ENCODE measurements around the gene ACTL6A. TPM values are rescaled to one million over a fixed set of nuclear protein-coding genes. Genes with fewer than 3 reads are reported as not detected.

ACTL6A gene
- total RNA-seq, 1 donor from 2014 or later = 103 TPM

DNA sequence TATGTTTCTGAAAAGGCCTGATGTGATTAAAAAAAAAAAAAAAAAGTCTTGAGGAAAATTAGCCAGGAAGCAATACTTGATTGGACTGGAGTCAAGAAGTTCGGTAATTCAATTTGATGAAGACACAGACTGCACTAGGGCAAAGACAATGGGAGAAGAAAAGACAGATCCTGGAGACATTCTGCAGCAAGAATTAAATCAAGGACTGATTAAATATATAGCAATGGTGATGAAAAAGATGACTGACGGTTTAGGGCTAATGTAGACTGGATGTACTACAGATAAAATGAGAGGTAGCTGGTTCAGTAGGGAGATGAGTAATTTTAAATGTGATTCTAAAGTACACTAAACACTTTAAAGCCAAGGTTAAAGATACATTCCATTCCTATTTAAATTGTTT, 27.9 kb downstream of the ACTL6A start:
- Mint-ChIP-seq H3K27me3 (ENCODE audit: low read depth) (no peaks in the 10 kb centered on the region), H3K4me3 (no peak overlapping the region), H3K36me3 (ENCODE audit: low read depth) (peaks cover 4% of the 10 kb centered on the region), H3K9me3 (no peaks in the 10 kb centered on the region), H3K27ac (ENCODE audit: unreplicated experiment) (no peak overlapping the region), H3K4me1 (no peaks in the 10 kb centered on the region)
- DNase-seq (ENCODE audit: low read depth, low spot score) = no peak
- TF ChIP-seq CTCF (conservative IDR thresholded peaks at IDR 0.05) = no peak

DNA sequence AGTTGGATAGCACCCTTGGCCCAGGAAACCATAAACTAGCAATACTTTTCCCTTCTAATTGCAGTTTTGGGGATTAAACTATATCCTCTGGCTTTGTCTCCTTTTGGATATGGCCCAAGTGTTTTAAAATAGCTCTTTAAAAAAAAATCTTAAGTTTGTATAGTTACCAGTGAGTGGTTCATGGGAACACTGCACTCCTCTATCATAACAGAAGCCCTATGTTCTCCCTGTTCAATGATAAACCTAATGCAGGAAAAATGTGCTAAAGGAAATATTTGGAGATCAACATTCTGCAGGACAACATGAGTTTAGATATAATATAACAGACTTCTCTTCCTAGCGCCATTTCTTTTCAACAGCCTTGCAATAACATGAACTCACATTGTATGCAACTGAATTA, 28.6 kb downstream of the ACTL6A start:
- Mint-ChIP-seq H3K4me1 (no peaks in the 10 kb centered on the region), H3K4me3 (no peak overlapping the region), H3K36me3 (ENCODE audit: low read depth) (peaks cover 4% of the 10 kb centered on the region), H3K9me3 (no peaks in the 10 kb centered on the region), H3K27me3 (ENCODE audit: low read depth) (no peaks in the 10 kb centered on the region), H3K27ac (ENCODE audit: unreplicated experiment) (no peak overlapping the region)
- DNase-seq (ENCODE audit: low read depth, low spot score) = no peak
- TF ChIP-seq CTCF (conservative IDR thresholded peaks at IDR 0.05) = no peak

- DNase-seq (ENCODE audit: low read depth, low spot score) = no peak
- Mint-ChIP-seq H3K36me3 (ENCODE audit: low read depth) (no peaks in the 10 kb centered on the region), H3K4me3 (peak overlapping the region; percentile 51), H3K27me3 (ENCODE audit: low read depth) (no peaks in the 10 kb centered on the region), H3K4me1 (peaks cover 4% of the 10 kb centered on the region), H3K9me3 (no peaks in the 10 kb centered on the region), H3K27ac (ENCODE audit: unreplicated experiment) (no peak overlapping the region)
- TF ChIP-seq CTCF (conservative IDR thresholded peaks at IDR 0.05) = no peak
Measured at GRCh38 chr3:179599531-179599930, 36.8 kb downstream of the ACTL6A start.

- peaks cover 18% of the 10 kb centered on the region for H3K4me1 Mint-ChIP-seq
- H3K9me3 Mint-ChIP-seq = no peaks in the 10 kb centered on the region
- no peak for DNase-seq (ENCODE audit: low read depth, low spot score)
- no peaks in the 10 kb centered on the region for H3K36me3 Mint-ChIP-seq (ENCODE audit: low read depth)
- no peak for TF ChIP-seq CTCF (conservative IDR thresholded peaks at IDR 0.05)
- H3K27ac Mint-ChIP-seq (ENCODE audit: unreplicated experiment) = no peak overlapping the region
- H3K27me3 Mint-ChIP-seq (ENCODE audit: low read depth) = no peaks in the 10 kb centered on the region
- H3K4me3 Mint-ChIP-seq = peak overlapping the region; percentile 99
Measured at GRCh38 chr3:179603321-179603720, 40.6 kb downstream of the ACTL6A start.

GRCh38 chr3:179603831-179604230, 41.1 kb downstream of the ACTL6A start:
- no peak for TF ChIP-seq CTCF (conservative IDR thresholded peaks at IDR 0.05)
- Mint-ChIP-seq H3K27me3 (ENCODE audit: low read depth) (no peaks in the 10 kb centered on the region), H3K27ac (ENCODE audit: unreplicated experiment) (peak overlapping the region; percentile 100), H3K9me3 (no peaks in the 10 kb centered on the region), H3K4me3 (peak overlapping the region; percentile 99), H3K36me3 (ENCODE audit: low read depth) (no peaks in the 10 kb centered on the region), H3K4me1 (peaks cover 18% of the 10 kb centered on the region)
- no peak for DNase-seq (ENCODE audit: low read depth, low spot score)
